HG02642 (cell line): Measurements from ENCODE around the gene ADSS2.
"Not testable (repeated sequence)": the region's sequence is repeated elsewhere in the genome, so short reads cannot be mapped to it uniquely, and the experiment has no call there.

Source experiments
- ATAC-seq: cut with Tn5 transposase; IDR thresholded peaks from one replicate; pipeline ENCODE4 v1.9.1; 2021; ENCODE audit warnings: mild to moderate bottlenecking; ENCODE audit not compliant: unreplicated experiment, poor library complexity

ADSS2 gene

GRCh38 chr1:244369256-244370057, 82.3 kb downstream of the ADSS2 start:
- no peak for ATAC-seq

- no peak for ATAC-seq
These were observed 83.4 kb downstream of the ADSS2 start for GRCh38 chr1:244368279-244368678.

GRCh38 chr1:244367399-244368114, 84.2 kb downstream of the ADSS2 start:
- no peak for ATAC-seq

DNA sequence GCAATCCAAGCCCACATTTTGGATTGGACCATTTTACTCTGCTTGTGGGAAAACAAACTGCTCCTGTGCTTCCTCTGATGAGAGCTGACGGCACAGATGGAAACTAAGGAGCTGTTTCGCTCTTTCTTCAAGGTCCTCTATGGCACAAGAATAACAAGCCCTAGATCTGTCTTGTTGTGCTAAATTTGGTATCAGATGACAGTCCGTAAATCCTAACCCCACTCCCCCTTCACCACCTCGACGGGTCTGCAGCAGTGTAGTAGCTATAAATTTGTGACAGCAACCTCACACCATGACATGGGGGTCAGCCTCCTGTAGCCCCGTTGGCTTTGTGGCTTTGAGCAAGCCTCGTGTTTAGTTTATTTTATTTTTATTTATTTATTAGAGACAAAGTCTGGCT, 85.9 kb downstream of the ADSS2 start:
- no peak for ATAC-seq

DNA sequence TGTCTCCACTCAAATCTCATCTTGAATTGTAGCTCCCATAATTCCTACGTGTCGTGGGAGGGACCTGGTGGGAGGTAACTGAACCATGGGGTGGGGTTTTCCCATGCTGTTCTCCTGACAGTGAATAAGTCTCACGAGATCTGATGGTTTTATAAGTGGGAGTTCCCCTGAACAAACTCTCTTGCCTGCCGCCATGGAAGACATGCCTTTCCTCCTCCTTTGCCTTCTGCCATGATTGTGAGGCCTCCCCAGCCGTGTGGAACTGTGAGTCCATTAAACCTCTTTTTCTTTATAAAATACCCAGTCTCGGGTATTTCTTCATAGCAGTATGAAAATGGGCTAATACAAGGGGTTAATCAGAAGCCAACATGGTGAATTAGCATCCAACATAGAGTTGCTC, 86.4 kb downstream of the ADSS2 start:
- not testable (repeated sequence) for ATAC-seq

GRCh38 chr1:244362476-244362875, 89.2 kb downstream of the ADSS2 start:
- ATAC-seq, result no peak

DNA sequence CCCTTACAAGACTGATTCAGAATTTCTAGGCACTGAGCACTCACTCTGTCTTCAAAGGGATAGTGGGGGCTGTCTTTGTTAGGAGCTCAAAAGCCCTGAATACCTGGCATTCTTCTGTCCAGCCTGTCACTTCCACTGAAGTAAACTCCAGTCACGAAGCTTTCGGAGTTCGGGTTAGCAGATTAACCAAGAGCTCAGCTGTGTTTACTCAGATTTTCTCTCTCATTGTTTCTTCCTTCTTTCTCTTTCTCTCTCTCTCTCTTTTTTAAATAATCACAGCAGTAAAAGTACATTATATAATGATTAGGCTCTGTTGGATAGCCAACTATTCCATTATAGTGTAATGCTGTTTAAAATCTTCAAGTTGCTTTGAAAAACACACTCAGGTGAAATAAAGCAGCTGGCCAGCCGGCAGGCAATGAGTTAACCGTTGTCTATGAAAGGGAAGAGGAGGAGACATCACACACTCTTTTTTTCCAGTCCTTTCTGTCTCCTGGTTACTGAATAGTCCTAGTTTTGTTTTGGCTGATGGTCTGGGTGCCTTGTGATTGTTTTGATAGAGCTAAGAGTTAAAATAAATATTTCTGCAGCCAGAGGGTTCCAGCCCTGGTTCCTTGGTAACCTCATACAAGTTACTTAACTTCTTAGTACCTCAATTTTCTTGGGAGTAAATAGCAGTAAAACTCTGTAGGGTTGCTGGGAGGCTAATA, 89.8 kb downstream of the ADSS2 start:
- no peak for ATAC-seq
